NCI-H1417 treated with DMSO at 0.1 percent for 48 hours (cell line): ENCODE data around the gene NCOA3.

Experiments
- DNase-seq: peaks from one replicate; lab custom pipeline; 2025; lab: John Stamatoyannopoulos, UW

NCOA3 gene

GRCh38 chr20:47638851-47639250 lies 137.2 kb downstream of the NCOA3 start:
- DNase-seq, result no peak

- no peak for DNase-seq
Measured at GRCh38 chr20:47642118-47642517, 140.4 kb downstream of the NCOA3 start.

GRCh38 chr20:47642624-47643023 lies 140.9 kb downstream of the NCOA3 start:
- DNase-seq, result no peak

- no peak for DNase-seq
Measured at GRCh38 chr20:47645632-47646031, 143.9 kb downstream of the NCOA3 start.

- no peak for DNase-seq
Measured at GRCh38 chr20:47647994-47648393, 146.3 kb downstream of the NCOA3 start.

- no peak for DNase-seq
Measured at GRCh38 chr20:47648943-47649342, 147.3 kb downstream of the NCOA3 start.

GRCh38 chr20:47652301-47652700 lies 150.6 kb downstream of the NCOA3 start:
- DNase-seq, result no peak

- no peak for DNase-seq
Measured at GRCh38 chr20:47652794-47653193, 151.1 kb downstream of the NCOA3 start.

- no peak for DNase-seq
Measured at GRCh38 chr20:47653869-47654268, 152.2 kb downstream of the NCOA3 start.

GRCh38 chr20:47654370-47654769 lies 152.7 kb downstream of the NCOA3 start:
- DNase-seq, result no peak

- DNase-seq, result no peak
Measured at GRCh38 chr20:47655635-47656034, 153.9 kb downstream of the NCOA3 start.

- DNase-seq, result no peak
Measured at GRCh38 chr20:47656318-47656717, 154.6 kb downstream of the NCOA3 start.

GRCh38 chr20:47659904-47660601 lies 158.4 kb downstream of the NCOA3 start:
- no peak for DNase-seq

GRCh38 chr20:47660602-47660905 lies 158.9 kb downstream of the NCOA3 start:
- DNase-seq, result no peak

- no peak for DNase-seq
Measured at GRCh38 chr20:47660983-47661700, 159.5 kb downstream of the NCOA3 start.

GRCh38 chr20:47661714-47662113 lies 160.0 kb downstream of the NCOA3 start:
- DNase-seq, result no peak

- no peak for DNase-seq
Measured at GRCh38 chr20:47662483-47663353, 161.0 kb downstream of the NCOA3 start.

GRCh38 chr20:47663354-47664067 lies 161.8 kb downstream of the NCOA3 start:
- peak; percentile 9 for DNase-seq

GRCh38 chr20:47664068-47664437 lies 162.4 kb downstream of the NCOA3 start:
- DNase-seq, result no peak

- DNase-seq, result no peak
Measured at GRCh38 chr20:47664744-47665143, 163.1 kb downstream of the NCOA3 start.

- no peak for DNase-seq
Measured at GRCh38 chr20:47665221-47665991, 163.7 kb downstream of the NCOA3 start.

- no peak for DNase-seq
Measured at GRCh38 chr20:47666304-47666703, 164.6 kb downstream of the NCOA3 start.
